ENCODE results near the gene EDC3.
A peak's percentile ranks its signal among the peaks of the same experiment; 100 is the strongest.
"Not testable (repeated sequence)": the region's sequence is repeated elsewhere in the genome, so short reads cannot be mapped to it uniquely, and the experiment has no call there.

The EDC3 gene

DNA sequence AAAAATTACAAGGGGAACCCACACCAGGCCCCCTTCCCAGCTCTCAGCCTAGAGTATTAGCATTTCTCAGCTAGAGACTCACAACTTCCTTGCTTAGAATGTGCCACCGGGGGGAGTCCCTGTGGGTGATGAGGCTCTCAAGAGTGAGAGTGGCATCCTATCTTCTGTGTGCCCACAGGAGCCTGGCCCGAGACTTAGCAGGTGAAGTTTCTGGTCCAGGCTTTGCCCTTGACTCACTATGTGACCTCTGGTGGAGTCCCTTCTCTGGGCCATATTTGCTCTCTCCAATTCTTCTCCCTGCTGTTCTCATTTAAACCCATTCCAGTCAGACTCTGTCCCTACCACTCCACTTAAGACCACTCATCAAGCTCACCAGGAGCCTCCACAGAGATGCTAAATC lies 62.0 kb downstream of the EDC3 start:
- no peak overlapping the region for H3K4me3 ChIP-seq (ENCODE audit: control insufficient read depth, low read depth, low read length)
- no peak for TF ChIP-seq CTCF (conservative IDR thresholded peaks at IDR 0.05; ENCODE audit: control insufficient read depth, insufficient read depth, low read depth, low read length)
- DNase-seq (ENCODE audit: low read depth) = no peak

GRCh38 chr15:74632601-74633000 lies 63.2 kb downstream of the EDC3 start:
- TF ChIP-seq CTCF (conservative IDR thresholded peaks at IDR 0.05; ENCODE audit: control insufficient read depth, insufficient read depth, low read depth, low read length) = no peak
- H3K4me3 ChIP-seq (ENCODE audit: control insufficient read depth, low read depth, low read length) = no peak overlapping the region
- no peak for DNase-seq (ENCODE audit: low read depth)

- TF ChIP-seq CTCF (conservative IDR thresholded peaks at IDR 0.05; ENCODE audit: control insufficient read depth, insufficient read depth, low read depth, low read length) = peak; percentile 88
- DNase-seq (ENCODE audit: low read depth) = peak; percentile 55
- no peak overlapping the region for H3K4me3 ChIP-seq (ENCODE audit: control insufficient read depth, low read depth, low read length)
These were observed 63.8 kb downstream of the EDC3 start for GRCh38 chr15:74631935-74632560.

DNA sequence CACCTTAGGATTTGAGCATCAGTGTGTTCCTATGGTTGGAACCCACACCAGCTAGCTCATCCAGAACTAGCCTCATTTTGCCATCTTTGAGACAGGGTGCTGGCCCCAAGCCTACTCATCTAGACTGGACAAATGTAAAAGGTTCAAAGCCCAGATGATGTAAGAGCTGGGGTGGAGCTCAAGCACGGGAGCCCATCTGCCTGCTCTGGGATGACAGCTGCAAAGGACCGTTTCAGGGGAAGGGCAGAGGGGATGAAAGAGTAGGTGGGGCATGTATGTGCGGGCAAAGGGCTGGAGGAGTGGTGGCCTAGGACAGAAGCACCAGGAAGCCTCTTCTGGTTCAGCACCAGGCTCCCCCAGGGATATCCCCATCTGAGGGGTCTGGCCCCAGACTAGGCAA lies 64.4 kb downstream of the EDC3 start:
- no peak overlapping the region for H3K4me3 ChIP-seq (ENCODE audit: control insufficient read depth, low read depth, low read length)
- no peak for TF ChIP-seq CTCF (conservative IDR thresholded peaks at IDR 0.05; ENCODE audit: control insufficient read depth, insufficient read depth, low read depth, low read length)
- DNase-seq (ENCODE audit: low read depth) = no peak

DNA sequence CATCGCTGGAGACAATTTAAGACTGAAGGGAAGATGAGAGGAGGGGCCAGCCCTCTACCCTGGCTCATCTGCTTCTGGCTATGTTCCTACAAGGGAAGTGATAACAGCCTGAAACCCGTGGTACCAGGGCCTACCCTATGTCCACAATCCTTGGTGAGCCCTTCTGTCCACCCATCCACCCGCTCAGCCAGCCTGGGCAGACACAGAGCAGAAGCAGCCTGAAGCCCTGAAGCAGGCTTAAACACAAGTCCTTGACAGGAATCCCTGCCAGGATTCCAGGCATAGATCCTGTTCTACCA lies 64.8 kb downstream of the EDC3 start:
- DNase-seq (ENCODE audit: low read depth) = no peak
- no peak overlapping the region for H3K4me3 ChIP-seq (ENCODE audit: control insufficient read depth, low read depth, low read length)

DNA sequence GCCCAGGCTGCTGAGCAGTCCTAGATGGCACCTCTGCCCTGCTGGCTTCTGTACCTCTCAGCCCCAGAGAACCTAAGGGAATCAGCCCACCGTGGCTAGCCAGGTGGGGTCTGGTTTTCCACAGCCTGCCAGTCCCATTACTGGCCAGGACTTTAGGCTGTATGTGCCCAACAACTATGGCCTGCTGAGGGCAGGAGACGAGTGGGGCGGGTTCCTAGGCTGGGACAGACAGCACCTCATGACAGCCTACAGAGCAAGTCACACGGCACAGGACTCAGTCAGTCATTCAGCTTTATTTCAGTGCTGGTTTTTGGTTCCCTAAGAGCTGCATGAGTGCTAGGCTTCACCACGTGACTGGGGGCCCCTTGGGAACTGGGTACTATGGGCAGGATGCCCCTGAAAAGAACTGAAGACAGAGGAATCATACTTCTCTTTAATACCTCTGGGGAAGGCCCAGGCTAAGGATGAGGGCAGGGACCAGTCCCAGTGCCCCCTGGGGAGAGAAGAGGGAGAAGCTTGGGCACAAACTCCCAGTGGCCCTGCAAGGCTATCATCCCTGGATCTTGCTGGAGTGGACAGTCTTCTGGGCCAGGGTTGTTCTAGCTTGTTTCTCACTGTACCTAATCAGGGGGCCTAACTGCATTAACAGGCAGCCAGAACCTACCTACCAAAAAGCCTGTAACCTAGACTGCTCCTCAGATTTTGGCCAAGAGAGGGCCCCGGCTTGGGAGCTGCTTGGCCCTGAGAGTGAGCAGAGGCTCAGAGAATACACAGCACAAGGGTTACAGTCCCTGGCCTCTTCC lies 65.3 kb downstream of the EDC3 start:
- no peak overlapping the region for H3K4me3 ChIP-seq (ENCODE audit: control insufficient read depth, low read depth, low read length)
- DNase-seq (ENCODE audit: low read depth) = no peak
- peak; percentile 12 for TF ChIP-seq CTCF (conservative IDR thresholded peaks at IDR 0.05; ENCODE audit: control insufficient read depth, insufficient read depth, low read depth, low read length)

More for the DNA sequence above, 64.8 kb downstream of the EDC3 start:
- no peak for TF ChIP-seq CTCF (conservative IDR thresholded peaks at IDR 0.05; ENCODE audit: control insufficient read depth, insufficient read depth, low read depth, low read length)

- not testable (repeated sequence) for H3K4me3 ChIP-seq (ENCODE audit: control insufficient read depth, low read depth, low read length); DNase-seq (ENCODE audit: low read depth)
These were observed 66.1 kb downstream of the EDC3 start for GRCh38 chr15:74629696-74630095.

All from fibroblast of mammary gland (primary cell).